HG03558 (cell line): ENCODE measurements around the gene HTRA3.

ENCODE experiments used
- ATAC-seq: cut with Tn5 transposase; IDR thresholded peaks from one replicate; pipeline ENCODE4 v1.9.1; 2021; ENCODE audit warnings: moderate number of reproducible peaks; ENCODE audit not compliant: unreplicated experiment; ENCODE audit errors: extremely low read depth

The HTRA3 gene

DNA sequence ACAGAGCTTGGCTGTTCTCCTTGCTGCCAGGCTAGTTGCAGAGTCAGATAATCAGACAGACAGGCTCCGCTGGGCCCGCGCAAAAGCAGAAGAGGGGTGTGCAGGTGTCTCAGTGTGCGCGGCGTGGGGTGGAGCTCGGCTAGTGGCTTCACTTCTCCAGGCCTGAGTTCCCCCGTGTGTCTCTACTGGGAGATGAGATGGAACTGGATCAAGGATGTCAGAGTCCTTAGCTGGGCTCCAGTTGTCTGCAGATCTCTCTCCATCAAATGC, 21.1 kb downstream of the HTRA3 start:
- no peak for ATAC-seq

DNA sequence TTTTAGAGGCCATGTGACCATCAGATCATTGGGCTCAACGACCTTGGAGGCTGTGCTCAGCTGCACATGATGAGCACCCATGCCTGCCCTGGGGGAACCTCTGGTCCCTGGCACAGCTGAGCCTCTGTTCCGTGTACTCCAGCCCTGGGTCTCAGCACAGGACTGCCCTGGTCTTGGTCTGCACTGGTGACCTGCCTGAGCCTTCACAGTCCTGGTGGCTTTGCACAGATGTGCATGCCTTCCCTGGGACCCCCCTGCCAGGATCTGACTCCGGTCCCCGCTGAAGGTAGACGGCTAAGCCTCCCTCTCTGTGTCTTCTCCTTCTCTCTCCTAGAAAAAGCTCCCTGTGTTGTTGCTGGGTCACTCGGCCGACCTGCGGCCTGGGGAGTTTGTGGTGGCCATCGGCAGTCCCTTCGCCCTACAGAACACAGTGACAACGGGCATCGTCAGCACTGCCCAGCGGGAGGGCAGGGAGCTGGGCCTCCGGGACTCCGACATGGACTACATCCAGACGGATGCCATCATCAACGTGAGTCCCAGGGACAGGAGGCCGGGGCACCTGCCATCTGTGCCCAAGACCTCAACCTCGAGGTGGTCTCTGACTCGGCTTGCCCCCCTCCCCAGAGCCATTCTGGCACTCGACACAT, 21.6 kb downstream of the HTRA3 start:
- ATAC-seq: no peak

DNA sequence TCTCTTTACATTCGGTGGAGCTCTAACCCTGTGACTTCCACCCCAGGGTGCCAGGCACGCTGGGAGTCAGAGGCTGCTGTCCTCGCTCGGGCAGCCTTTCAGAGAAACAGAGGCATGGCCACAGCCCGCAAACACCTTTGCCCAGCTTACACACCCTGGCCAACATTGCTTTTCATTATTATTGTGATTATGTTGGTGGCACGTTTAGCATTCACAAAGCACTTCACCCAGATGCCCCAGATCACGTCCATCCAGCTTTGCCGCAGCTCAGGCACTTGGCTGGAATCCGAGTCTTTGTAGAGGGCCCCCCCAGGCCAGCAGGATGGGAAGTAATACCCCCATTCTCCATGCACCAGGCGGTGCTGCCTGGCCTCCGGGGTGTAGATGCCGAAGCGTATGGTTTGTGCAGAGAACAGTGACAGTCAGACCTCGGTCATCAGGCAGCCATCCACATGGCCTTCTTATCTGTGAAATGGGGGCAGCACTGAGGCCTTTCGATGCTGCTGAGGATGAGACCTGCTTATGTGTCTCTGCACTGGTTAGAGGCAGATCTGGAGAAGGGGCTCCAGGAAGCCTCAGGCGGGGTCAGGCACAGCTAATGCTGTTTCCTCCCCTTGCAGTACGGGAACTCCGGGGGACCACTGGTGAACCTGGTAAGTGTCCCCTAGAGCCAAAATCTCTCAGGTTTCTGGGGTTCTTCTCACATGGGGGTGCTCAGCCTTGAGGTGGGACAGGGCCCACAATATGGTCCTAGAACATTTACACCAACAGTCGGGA, 22.3 kb downstream of the HTRA3 start:
- no peak for ATAC-seq

- no peak for ATAC-seq
These were observed 23.0 kb downstream of the HTRA3 start for GRCh38 chr4:8292478-8293107.

DNA sequence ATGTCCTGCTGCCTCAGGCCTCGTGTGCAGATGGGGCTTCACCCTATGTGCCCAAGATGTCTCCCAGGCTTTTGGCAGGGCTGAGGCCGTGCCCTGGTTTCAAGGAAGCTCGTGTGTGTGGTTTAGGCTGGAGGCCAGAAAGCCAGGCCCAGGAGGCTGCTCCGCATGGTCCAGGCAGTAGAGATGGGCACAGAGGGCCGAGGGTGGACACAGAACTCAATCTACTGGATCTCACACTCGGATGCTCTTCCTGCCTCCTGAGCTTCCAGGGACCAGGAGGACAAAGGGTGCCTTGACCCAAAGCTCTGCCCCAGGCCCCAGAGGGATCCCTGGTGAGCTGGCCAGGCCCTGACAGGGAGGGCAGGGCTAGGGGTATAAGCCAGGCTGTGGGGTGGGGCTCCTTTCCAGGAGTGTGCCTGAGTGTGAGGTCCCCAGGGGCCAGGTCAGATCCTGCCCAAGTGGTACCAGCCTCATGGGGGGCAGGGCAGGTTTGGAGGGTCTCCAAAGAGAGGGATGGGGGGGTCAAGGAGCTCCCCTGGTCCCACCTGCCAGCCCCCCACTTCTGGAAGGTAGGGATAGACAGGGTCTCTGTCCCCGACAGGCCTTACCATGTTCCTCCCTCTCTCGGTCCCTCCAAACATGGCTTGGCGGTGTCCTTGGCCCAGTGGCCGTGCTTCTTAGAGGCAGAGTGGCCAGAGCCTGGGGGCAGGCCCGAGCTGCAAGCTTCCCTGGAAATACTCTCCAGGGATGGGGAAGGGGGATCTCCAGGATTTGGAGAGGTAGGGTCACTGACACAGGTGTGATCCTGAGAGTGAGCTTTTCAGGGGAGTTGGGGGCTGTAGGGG, 23.8 kb downstream of the HTRA3 start:
- no peak for ATAC-seq

DNA sequence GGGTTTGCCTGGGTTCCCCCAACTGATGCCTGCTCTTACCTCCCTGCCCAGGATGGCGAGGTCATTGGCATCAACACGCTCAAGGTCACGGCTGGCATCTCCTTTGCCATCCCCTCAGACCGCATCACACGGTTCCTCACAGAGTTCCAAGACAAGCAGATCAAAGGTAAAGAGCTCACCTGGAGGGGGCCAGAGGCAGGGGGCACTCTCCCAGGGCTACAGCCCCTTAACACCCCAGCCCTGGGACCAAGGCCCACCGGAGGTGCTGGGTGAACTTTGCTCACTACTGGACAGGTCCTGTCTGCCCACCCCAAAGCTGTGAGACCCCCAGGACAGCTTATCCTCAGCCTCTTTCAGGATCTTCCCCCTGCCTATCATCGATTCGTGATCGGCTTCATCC, 24.5 kb downstream of the HTRA3 start:
- no peak for ATAC-seq

DNA sequence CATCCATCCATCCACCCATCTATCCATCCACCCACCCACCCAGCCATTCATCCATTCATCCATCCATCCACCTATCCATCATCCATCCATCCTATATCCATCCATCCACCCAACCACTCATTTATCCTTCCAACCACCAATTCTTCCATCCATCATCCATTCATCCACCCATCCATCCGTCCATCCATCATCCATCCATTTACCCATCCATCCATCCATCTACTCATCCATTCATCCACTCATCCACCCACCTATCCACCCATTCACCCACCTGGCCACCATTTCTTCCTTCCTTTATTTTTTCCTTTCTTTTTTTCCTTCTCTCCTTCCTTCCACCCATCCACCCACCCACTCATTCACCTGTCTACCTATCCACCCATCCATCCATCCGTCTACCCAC, 25.2 kb downstream of the HTRA3 start:
- ATAC-seq: no peak

DNA sequence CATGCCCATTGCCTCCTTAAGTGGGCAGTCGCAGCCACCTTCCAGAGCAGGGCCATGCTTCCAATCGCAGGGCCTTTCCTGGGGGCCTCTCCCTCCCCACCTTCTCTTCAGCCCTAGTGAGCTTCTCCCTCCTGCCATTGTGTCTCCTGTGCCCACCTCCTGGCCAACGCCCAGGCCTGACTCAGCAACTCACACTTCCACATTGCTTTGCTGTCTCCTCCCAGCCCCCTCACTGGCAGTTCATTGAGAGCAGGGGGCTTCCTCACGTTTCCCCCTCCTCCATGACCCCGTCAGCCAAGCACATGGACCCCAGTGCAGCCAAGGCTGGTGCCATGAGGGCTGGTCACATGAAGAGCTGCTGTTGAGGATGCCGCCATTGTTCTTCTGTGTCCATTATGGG, 25.9 kb downstream of the HTRA3 start:
- ATAC-seq: no peak

DNA sequence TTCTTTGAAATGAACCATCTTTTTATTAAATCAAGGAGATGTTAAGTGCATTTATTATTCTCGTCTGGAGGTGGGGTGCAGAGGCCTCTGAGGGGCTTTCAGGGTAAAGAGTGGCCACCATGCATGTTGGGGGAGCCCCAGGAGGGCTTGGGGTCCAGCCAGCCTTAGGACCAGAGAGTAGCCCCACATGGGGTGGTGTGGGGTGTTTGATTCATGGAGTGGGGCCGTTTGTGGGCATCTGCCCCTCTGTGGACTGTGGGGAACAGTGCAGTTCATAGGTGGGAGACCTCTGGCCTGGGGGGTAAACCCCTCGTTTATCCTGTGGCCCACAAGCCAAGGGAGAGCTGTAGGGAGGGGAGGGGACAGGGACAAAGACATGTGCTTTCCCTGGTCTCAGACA, 26.9 kb downstream of the HTRA3 start:
- no peak for ATAC-seq

DNA sequence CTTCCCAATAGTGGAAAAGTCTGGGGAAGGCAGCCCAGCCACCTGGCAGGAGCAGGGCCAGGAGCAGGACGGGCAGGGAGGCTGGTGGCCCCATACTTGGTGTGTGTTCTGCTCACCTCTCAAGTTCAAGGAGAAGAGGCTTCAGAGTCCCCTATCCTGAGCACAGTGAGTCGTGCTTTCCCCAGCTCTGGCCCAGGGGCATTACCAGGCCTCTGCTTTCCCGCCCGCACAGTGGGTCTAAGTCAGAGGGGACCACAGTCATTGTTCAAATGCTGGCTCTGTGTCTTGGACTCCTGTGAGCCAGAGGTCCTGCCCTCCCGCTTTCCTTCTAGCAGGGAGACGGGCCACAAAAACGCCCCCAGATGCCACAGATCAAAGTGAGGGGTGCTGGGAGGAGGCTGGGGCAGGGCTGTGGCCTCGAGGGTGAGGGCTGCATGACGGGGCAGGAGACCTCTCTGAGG, 27.6 kb downstream of the HTRA3 start:
- ATAC-seq: no peak

DNA sequence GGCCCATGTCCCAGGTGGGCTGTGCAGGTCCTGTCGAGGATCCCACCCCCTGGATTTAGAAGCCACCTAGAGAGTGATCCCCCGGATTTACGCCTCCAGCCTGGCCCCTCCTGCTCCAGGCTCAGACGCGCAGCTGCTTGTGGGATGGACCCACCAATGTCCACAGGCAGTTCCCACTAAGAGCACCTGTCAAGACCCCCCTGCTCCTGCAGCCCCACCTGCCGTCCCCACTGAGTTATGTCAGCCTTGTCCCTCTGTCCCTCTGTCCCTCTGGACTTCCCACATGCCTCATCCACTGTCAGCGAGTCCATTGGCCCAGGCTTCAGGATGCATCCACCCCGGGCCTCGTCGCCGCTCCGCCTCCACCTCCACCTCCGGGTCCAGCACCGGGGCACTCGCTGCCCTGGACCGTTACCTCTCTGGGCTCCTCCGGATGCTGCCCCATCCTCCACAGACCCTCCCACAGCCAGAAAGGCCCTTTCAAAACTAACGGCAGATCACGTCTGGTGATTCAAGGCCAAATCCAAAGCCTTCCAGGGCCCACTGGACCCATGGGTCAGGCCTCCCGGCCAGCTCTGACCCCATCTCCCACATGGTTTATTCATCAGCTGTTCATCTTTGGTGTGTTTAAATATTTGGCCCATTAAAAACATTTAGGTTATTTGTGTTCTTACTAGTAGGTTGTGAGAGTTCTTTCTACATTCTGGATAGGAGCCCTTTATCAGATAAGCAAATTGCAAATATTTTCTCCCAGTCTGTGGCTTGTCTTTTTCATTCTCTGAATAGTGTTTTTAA, 28.3 kb downstream of the HTRA3 start:
- no peak for ATAC-seq

DNA sequence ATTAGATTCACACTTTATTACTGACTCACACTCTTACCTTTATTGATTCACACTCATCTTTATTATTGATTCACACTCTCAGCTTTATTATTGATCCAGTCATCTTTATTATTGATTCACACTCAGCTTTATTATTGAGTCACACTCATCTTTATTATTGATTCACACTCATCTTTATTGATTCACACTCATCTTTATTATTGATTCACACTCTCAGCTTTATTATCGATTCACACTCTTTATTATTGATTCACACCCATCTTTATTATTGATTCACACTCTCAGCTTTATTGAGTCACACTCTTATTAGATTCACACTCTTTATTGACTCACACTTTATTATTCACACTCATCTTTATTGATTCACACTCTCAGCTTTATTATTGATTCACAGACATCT, 31.3 kb downstream of the HTRA3 start:
- ATAC-seq: no peak

- no peak for ATAC-seq
These were observed 32.5 kb downstream of the HTRA3 start for GRCh38 chr4:8301851-8302730.

DNA sequence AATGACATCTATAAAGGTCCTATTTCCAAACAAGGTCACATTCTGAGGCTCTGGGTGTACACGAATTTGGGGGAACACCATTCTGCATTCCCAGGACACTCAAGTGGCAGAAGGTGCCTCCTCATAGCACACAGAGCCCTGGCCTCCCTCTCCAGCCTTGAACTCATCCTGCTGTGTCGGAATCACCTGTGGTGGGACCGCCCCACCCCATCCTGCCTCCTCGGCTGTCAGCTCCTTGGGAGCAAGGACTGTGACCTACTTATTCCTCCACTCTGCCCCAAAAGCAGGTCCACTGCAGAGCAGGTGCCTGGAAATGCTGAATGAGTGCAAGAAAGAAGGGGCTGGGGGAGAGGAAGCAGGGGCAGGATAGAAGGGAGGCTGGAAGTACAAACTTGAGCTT, 33.5 kb downstream of the HTRA3 start:
- no peak for ATAC-seq

DNA sequence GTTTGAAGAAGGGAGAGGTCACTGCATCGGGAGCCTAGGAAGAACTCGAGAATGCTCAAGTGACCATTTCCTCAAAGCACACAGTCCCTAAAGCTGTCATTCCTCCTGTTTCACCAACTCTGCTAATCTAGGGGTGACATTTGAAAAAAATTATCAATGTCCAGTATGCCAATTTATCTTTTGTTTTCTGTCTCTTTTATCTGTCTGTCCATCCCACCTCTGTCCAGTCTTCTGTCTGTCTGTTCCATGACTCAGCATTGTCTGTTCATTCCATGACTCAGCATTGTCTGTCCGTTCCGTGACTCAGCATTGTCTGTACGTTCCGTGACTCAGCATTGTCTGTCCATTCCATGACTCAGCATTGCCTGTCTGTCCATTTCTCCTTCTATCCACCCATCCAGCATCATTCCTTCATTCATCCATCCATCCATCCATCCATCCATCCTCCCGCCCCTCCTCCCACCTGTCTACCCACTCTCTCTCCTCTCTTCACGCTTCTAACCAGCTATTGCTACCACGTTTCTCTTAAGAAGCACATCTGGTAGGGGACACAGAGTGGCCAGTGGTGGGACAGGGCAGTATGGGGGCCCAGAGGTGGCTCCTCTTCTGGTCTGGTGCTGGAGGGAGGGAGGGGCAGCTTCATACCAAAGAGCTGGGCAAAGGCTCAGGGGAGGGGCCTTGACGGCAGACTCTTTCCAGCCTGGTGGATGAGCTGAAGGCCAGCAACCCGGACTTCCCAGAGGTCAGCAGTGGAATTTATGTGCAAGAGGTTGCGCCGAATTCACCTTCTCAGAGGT, 34.1 kb downstream of the HTRA3 start:
- no peak for ATAC-seq

GRCh38 chr4:8304827-8305695, 35.5 kb downstream of the HTRA3 start:
- no peak for ATAC-seq

DNA sequence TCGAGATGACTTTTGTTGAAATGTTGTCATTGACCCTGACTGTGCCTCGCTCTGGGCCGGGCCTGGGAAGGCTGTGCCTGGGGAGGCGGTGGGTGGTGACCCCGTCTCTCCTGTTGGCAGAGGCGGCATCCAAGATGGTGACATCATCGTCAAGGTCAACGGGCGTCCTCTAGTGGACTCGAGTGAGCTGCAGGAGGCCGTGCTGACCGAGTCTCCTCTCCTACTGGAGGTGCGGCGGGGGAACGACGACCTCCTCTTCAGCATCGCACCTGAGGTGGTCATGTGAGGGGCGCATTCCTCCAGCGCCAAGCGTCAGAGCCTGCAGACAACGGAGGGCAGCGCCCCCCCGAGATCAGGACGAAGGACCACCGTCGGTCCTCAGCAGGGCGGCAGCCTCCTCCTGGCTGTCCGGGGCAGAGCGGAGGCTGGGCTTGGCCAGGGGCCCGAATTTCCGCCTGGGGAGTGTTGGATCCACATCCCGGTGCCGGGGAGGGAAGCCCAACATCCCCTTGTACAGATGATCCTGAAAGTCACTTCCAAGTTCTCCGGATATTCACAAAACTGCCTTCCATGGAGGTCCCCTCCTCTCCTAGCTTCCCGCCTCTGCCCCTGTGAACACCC, 36.4 kb downstream of the HTRA3 start:
- no peak for ATAC-seq
